ENCODE results near the gene SLC38A10. TPM values are rescaled to one million over a fixed set of nuclear protein-coding genes. Genes with fewer than 3 reads are reported as not detected.

The SLC38A10 gene
- total and polyA plus RNA-seq, 10 of the 15 experiments (the other 5 are each of a cell fraction or from before 2014, with no cell fraction given): 0.52 to 67.9 (median 22.1) TPM

DNA sequence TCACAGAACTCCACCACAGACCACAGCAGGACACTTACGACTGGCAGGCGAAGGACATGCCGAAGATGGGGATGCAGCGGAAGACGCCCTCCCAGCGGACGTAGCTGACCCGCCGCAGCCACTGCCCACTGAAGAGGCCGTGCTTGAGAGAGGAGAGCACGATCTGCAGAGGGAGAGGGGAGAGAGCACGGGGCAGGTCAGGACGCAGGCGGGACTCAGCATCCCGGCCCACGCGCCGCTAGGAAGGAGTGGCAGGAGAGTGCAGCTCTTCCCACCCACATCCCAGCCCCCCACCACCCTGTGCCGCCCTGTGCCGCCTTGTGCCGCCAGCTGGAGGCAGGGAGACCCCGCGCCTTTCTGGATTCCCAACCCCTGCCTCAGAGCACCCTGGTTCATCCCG lies 14.5 kb downstream of the SLC38A10 start (continued):
- TF ChIP-seq, protein P1, sequence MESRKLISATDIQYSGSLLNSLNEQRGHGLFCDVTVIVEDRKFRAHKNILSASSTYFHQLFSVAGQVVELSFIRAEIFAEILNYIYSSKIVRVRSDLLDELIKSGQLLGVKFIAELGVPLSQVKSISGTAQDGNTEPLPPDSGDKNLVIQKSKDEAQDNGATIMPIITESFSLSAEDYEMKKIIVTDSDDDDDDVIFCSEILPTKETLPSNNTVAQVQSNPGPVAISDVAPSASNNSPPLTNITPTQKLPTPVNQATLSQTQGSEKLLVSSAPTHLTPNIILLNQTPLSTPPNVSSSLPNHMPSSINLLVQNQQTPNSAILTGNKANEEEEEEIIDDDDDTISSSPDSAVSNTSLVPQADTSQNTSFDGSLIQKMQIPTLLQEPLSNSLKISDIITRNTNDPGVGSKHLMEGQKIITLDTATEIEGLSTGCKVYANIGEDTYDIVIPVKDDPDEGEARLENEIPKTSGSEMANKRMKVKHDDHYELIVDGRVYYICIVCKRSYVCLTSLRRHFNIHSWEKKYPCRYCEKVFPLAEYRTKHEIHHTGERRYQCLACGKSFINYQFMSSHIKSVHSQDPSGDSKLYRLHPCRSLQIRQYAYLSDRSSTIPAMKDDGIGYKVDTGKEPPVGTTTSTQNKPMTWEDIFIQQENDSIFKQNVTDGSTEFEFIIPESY (IDR thresholded peaks at IDR 0.05): no peak
- TF ChIP-seq SUPT20H (IDR thresholded peaks at IDR 0.05; ENCODE audit: borderline replicate concordance, control insufficient read depth, low read depth, low read length) (no peak), NR2C2 (IDR thresholded peaks at IDR 0.05; ENCODE audit: borderline replicate concordance, control insufficient read depth, insufficient read length, low read depth) (no peak)
- TF ChIP-seq, protein P2, sequence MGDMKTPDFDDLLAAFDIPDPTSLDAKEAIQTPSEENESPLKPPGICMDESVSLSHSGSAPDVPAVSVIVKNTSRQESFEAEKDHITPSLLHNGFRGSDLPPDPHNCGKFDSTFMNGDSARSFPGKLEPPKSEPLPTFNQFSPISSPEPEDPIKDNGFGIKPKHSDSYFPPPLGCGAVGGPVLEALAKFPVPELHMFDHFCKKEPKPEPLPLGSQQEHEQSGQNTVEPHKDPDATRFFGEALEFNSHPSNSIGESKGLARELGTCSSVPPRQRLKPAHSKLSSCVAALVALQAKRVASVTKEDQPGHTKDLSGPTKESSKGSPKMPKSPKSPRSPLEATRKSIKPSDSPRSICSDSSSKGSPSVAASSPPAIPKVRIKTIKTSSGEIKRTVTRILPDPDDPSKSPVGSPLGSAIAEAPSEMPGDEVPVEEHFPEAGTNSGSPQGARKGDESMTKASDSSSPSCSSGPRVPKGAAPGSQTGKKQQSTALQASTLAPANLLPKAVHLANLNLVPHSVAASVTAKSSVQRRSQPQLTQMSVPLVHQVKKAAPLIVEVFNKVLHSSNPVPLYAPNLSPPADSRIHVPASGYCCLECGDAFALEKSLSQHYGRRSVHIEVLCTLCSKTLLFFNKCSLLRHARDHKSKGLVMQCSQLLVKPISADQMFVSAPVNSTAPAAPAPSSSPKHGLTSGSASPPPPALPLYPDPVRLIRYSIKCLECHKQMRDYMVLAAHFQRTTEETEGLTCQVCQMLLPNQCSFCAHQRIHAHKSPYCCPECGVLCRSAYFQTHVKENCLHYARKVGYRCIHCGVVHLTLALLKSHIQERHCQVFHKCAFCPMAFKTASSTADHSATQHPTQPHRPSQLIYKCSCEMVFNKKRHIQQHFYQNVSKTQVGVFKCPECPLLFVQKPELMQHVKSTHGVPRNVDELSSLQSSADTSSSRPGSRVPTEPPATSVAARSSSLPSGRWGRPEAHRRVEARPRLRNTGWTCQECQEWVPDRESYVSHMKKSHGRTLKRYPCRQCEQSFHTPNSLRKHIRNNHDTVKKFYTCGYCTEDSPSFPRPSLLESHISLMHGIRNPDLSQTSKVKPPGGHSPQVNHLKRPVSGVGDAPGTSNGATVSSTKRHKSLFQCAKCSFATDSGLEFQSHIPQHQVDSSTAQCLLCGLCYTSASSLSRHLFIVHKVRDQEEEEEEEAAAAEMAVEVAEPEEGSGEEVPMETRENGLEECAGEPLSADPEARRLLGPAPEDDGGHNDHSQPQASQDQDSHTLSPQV (IDR thresholded peaks at IDR 0.05): no peak
